Left lung (tissue), 10 donors: ENCODE measurements around the gene KAT8. TPM values are rescaled to one million over a fixed set of nuclear protein-coding genes. Genes with fewer than 3 reads are reported as not detected.

Source experiments
- ATAC-seq: fragments of 200-7000 bp; cut with Tn5 transposase; one replicate; pipeline ENCODE4 v1.9.1; 2020; ENCODE audit warnings: moderate library complexity
- DNase-seq, 4 donors: peaks; one replicate each; pipeline ENCODE4 v3.0.0-alpha.2; 2013 to 2020
- H3K27ac ChIP-seq, 2 donors: fragments of 200-600 bp; sonication (generic) in 1 of 2; one replicate each; pipeline versions ENCODE4 v1.5.0 to v1.8.0; 2020 to 2021
- H3K27me3 ChIP-seq, 2 donors: fragments of 200-600 bp; sonication (generic) in 1 of 2; one replicate each; pipeline versions ENCODE4 v1.5.0 to v1.8.0; 2020 to 2021
- H3K36me3 ChIP-seq, 2 donors: fragments of 200-600 bp; sonication (generic) in 1 of 2; one replicate each; pipeline versions ENCODE4 v1.5.0 to v1.8.0; 2020 to 2021
- H3K4me1 ChIP-seq, 2 donors: fragments of 200-600 bp; one replicate each; pipeline ENCODE4 v1.8.0; 2021
- H3K4me3 ChIP-seq, 2 donors: fragments of 200-600 bp; sonication (generic) in 1 of 2; one replicate each; pipeline versions ENCODE4 v1.5.0 to v1.8.0; 2020 to 2021; ENCODE audit warnings: mild to moderate bottlenecking in 1 of 2
- H3K9me3 ChIP-seq, 2 donors: fragments of 200-600 bp; sonication (generic) in 1 of 2; one replicate each; pipeline versions ENCODE4 v1.5.0 to v1.8.0; 2020 to 2021
- intact Hi-C, 2 donors: fragments of 100-400 bp; cut with DNase I; formaldehyde crosslinking; loops; one replicate each; pipeline versions ENCODE4 v1.11.2 to v1.14.2; 2022
- polyA plus RNA-seq, 6 donors: library from polyadenylated mRNA; unstranded; fragments of 120-200 nt; gene quantifications; one replicate each; pipeline ENCODE4 v1.2.1, GENCODE V29; 2013; ENCODE audit not compliant: insufficient read length in 6 of 6
- total RNA-seq, 2 donors: library from RNA; stranded (reverse); fragmentation: NEBNext Ultra II Directional; extraction: Animal tissue kit (Norgen Biotek cat#: 25700); gene quantifications; one replicate each; pipeline ENCODE4 v1.2.1, GENCODE V29; 2021
- TF ChIP-seq, protein P1 (sequence below), 2 donors: fragments of 200-600 bp; sonication (generic) in 1 of 2; IDR thresholded peaks; one replicate each; pipeline versions ENCODE4 v1.5.0 to v1.8.0; 2021; ENCODE audit warnings: antibody characterized with exemption in 2 of 2
- donor health status: DM: no; HTN: yes; CAD: no.
- donor health status: DM: no; HTN: no; CAD: no.

The KAT8 gene
- total and polyA plus RNA-seq, 8 donors, result 49.8 to 74.6 (median 61.0) TPM

DNA sequence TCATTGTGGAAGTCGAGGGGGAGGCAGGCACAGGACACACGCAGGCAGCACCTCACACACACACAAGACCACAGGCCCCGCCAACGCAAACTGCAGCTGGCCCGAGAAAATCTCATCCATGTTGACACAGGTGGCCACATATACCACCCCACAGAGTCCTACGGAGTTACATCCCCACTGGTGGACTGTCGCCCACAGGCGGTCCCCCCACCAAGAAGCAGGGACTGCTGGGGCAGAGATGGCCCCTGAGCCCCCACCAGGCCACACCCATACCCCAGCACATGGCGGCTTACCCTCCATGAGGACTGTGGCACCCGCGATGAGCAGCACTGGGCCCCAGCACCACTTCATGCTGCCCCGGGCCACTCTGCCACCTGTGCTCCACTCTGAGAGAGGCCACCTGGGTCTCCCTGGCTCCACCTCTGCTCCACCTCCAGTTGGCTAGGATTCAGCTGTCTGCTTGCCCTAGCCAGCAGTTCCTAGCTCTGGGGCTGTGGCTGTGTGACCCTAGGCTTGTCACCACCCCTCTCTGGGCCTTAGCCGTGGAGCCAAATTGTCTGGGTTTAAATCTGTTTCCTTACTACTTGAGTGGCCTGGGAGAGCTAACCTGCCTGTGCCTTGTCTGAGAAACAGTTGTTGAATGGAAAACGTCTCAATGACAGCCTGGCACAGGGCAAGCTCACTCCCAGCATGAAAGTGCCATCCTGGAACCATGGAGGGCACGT lies 28.8 kb upstream of the KAT8 start, which contains the start of gene PRSS53:
Gene PRSS53 (minus strand): TSS at position 485 of the 725 bp plus-strand sequence. CDS start 134 bp downstream, at position 351.
- Histone ChIP-seq H3K4me3 (no peak within 1 kb of the TSS), H3K27me3 (no peaks in the 10 kb centered on the region), H3K4me1 (peaks cover 0 to 5% of the 10 kb centered on the region in 2 donors), H3K9me3 (no peaks in the 10 kb centered on the region), H3K27ac (no peak within 1 kb of the TSS), H3K36me3 (peaks cover 0 to 76% of the 10 kb centered on the region in 2 donors)
- intact Hi-C loops, result no loop called here
- DNase-seq (no peak), ATAC-seq (no peak)
- TF ChIP-seq, protein P1, sequence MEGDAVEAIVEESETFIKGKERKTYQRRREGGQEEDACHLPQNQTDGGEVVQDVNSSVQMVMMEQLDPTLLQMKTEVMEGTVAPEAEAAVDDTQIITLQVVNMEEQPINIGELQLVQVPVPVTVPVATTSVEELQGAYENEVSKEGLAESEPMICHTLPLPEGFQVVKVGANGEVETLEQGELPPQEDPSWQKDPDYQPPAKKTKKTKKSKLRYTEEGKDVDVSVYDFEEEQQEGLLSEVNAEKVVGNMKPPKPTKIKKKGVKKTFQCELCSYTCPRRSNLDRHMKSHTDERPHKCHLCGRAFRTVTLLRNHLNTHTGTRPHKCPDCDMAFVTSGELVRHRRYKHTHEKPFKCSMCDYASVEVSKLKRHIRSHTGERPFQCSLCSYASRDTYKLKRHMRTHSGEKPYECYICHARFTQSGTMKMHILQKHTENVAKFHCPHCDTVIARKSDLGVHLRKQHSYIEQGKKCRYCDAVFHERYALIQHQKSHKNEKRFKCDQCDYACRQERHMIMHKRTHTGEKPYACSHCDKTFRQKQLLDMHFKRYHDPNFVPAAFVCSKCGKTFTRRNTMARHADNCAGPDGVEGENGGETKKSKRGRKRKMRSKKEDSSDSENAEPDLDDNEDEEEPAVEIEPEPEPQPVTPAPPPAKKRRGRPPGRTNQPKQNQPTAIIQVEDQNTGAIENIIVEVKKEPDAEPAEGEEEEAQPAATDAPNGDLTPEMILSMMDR (IDR thresholded peaks at IDR 0.05), result no peak

GRCh38 chr16:31089199-31089598 lies 28.3 kb upstream of the KAT8 start:
- TF ChIP-seq, protein P1 (IDR thresholded peaks at IDR 0.05), result no peak
- Histone ChIP-seq H3K9me3 (no peaks in the 10 kb centered on the region), H3K4me1 (peaks cover 0 to 11% of the 10 kb centered on the region in 2 donors), H3K27me3 (no peaks in the 10 kb centered on the region), H3K27ac (no peak overlapping the region), H3K4me3 (no peak overlapping the region), H3K36me3 (peaks cover 0 to 70% of the 10 kb centered on the region in 2 donors)
- no peak for ATAC-seq
- intact Hi-C loops, result no loop called here
- DNase-seq, result no peak

DNA sequence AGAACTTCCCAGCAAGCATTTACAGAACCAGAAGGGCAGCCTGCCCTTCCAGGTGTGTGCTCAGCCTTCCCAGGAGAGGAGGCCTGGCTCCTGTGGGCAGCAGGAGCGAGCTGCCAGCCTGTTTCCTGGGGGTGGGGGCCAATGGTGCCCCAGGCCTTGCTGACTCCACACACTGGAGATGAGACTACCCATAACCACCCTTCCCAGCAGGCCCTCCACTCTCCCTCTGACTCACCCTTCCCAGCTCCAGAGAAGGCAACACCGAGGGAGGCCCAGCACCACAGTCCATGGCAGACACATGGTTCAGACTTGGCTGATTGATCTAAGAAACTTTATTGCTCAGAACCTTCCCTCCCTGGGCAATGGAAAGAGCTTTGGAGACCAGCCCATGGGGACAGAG lies 26.9 kb upstream of the KAT8 start:
- no peak for DNase-seq
- H3K27me3 ChIP-seq, result no peaks in the 10 kb centered on the region

DNA sequence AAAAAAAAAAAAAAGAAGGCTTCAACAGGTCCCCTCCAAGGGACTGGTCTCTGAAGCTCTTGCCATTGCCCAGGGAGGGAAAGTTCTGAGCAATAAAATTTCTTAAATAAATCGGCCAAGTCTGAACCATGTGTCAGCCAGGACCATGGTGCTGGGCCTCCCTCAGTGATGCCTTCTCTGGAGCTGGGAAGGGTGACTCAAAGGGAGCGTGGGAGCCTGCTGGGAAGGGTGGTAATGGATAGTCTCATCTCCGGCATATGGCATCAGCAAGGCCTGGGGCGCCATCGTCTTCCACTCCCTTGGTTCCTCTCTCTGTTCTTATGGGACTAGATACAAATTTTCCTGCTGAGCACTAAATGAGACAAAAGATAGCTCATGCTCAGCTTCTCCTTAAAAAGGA lies 25.1 kb upstream of the KAT8 start:
- intact Hi-C loops, result no loop called here
- ATAC-seq (no peak), DNase-seq (no peak)
- Histone ChIP-seq H3K27me3 (no peaks in the 10 kb centered on the region), H3K27ac (no peak overlapping the region), H3K36me3 (peaks cover 0 to 40% of the 10 kb centered on the region in 2 donors), H3K9me3 (no peaks in the 10 kb centered on the region), H3K4me3 (no peak overlapping the region), H3K4me1 (peaks cover 0 to 27% of the 10 kb centered on the region in 2 donors)
- TF ChIP-seq, protein P1 (IDR thresholded peaks at IDR 0.05), result no peak

More for the DNA sequence above, 26.9 kb upstream of the KAT8 start:
- no peak for ATAC-seq
- Histone ChIP-seq H3K36me3 (peaks cover 0 to 57% of the 10 kb centered on the region in 2 donors), H3K4me3 (no peak overlapping the region), H3K9me3 (no peaks in the 10 kb centered on the region), H3K4me1 (peaks cover 0 to 20% of the 10 kb centered on the region in 2 donors), H3K27ac (no peak overlapping the region)
- TF ChIP-seq, protein P1 (IDR thresholded peaks at IDR 0.05), result no peak
- intact Hi-C loops, result no loop called here

- Histone ChIP-seq H3K4me3 (peak overlapping the region; percentile 74 to 86), H3K4me1 (peaks cover 0 to 27% of the 10 kb centered on the region in 2 donors), H3K27ac (no peak overlapping the region), H3K27me3 (no peaks in the 10 kb centered on the region), H3K36me3 (peaks cover 0 to 32% of the 10 kb centered on the region in 2 donors), H3K9me3 (no peaks in the 10 kb centered on the region)
- no peak for DNase-seq
- no peak for ATAC-seq
- TF ChIP-seq, protein P1 (IDR thresholded peaks at IDR 0.05), result no peak
- intact Hi-C loops, result no loop called here
Measured at GRCh38 chr16:31093132-31093703, 24.2 kb upstream of the KAT8 start.
